Naive B cell (primary cell): Measurements from ENCODE around the gene ATP9B. TPM values are rescaled to one million over a fixed set of nuclear protein-coding genes. Genes with fewer than 3 reads are reported as not detected.

ENCODE experiments used
- ATAC-seq, 2 donors: fragments of 150-1000 bp; cut with Tn5 transposase; 2 replicates each; pipeline ENCODE4 v1.10.0; 2021; ENCODE audit warnings: low read depth in 2 of 2, mild to moderate bottlenecking in 2 of 2, moderate library complexity in 2 of 2
- DNase-seq: peaks from one replicate; pipeline ENCODE4 v3.0.0; 2022
- H3K27ac Mint-ChIP-seq, 6 donors: one replicate each; pipeline ENCODE4 v1.8.0; 2020 to 2022; ENCODE audit warnings: mild to moderate bottlenecking in 6 of 6, mixed read lengths in 6 of 6, moderate library complexity in 5 of 6, inconsistent platforms in 2 of 6
- H3K27me3 Mint-ChIP-seq, 3 donors: one replicate each; pipeline ENCODE4 v1.8.0; 2021 to 2022; ENCODE audit warnings: mixed read lengths in 3 of 3, mild to moderate bottlenecking in 1 of 3
- H3K36me3 Mint-ChIP-seq, 2 donors: one replicate each; pipeline ENCODE4 v1.8.0; 2020 to 2022; ENCODE audit warnings: mixed read lengths in 2 of 2, inconsistent platforms in 1 of 2, mild to moderate bottlenecking in 1 of 2
- H3K4me1 Mint-ChIP-seq, 3 donors: one replicate each; pipeline ENCODE4 v1.8.0; 2020 to 2022; ENCODE audit warnings: mixed read lengths in 3 of 3, inconsistent platforms in 1 of 3, mild to moderate bottlenecking in 1 of 3, moderate library complexity in 1 of 3
- H3K4me3 Mint-ChIP-seq, 8 donors: one replicate each; pipeline ENCODE4 v1.8.0; 2020 to 2022; ENCODE audit warnings: mild to moderate bottlenecking in 8 of 8, mixed read lengths in 8 of 8, moderate library complexity in 8 of 8, inconsistent platforms in 2 of 8
- H3K9me3 Mint-ChIP-seq, 7 donors: one replicate each; pipeline ENCODE4 v1.8.0; 2020 to 2022; ENCODE audit warnings: mixed read lengths in 7 of 7, mild to moderate bottlenecking in 5 of 7, inconsistent platforms in 2 of 7, moderate library complexity in 1 of 7
- polyA plus RNA-seq, 6 donors: library from polyadenylated mRNA; unstranded; fragments of 300-500 nt; fragmentation: Illumina TruSeq; gene quantifications; one replicate each; pipeline ENCODE4 v1.2.3, GENCODE V29; 2021; ENCODE audit warnings: low read depth in 6 of 6

The ATP9B gene
- polyA plus RNA-seq, 6 donors from 2014 or later, result 14.7 to 27.6 (median 16.3) TPM

DNA sequence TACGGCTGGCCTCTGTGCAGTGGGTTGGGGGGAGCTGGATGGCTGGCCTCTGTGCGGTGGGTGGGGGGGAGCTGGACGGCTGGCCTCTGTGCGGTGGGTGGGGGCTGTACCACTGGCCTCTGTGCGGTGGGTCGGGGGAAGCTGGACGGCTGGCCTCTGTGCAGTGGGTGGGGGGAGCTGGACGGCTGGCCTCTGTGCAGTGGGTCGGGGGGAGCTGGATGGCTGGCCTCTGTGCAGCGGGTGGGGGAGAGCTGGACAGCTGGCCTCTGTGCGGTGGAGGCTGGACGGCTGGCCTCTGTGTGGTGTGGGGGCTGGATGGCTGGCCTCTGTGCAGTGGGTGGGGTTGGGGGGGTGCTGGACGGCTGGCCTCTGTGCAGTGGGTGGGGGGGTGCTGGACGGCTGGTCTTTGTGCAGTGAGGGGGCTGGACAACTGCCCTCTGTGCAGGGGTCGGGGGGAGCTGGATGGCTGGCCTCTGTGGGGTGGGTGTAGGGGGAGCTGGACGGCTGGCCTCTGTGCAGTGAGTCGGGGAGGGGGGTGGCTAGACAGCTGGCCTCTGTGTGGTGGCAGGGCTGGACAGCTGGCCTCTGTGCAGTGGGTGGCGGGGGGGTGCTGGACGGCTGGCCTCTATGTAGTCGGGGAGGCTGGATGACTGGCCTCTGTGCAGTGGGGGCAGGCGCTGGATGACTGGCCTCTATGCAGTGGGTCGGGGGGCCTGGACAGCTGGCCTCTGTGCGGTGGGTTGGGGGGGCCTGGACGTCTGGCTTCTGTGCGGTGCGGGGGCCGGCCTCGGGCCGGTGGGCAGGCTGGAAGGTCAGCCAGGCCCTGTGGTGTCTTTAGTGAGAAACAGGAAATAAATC is 358.4 kb downstream of the ATP9B start:
- Mint-ChIP-seq H3K9me3 (no peaks in the 10 kb centered on the region), H3K4me3 (peak overlapping the region in 1 of 8 donors; percentile 9)

More for the DNA sequence above, 358.4 kb downstream of the ATP9B start:
- Mint-ChIP-seq H3K36me3 (peaks cover 7 to 15% of the 10 kb centered on the region in 2 donors), H3K27me3 (no peaks in the 10 kb centered on the region), H3K4me1 (peaks cover 31 to 53% (median 52%) of the 10 kb centered on the region in 3 donors), H3K27ac (peak overlapping the region in 2 of 6 donors; percentile 34 to 54)
- ATAC-seq, result no peak
- DNase-seq, result no peak

Other genes starting within 250 kb of the ATP9B start
- gene SALL3, start 89.6 kb upstream of the ATP9B start, polyA plus RNA-seq, result not detected